IMR-90 (cell line): Measurements from ENCODE around the gene TBC1D3B. TPM values are rescaled to one million over a fixed set of nuclear protein-coding genes. Genes with fewer than 3 reads are reported as not detected.
"Not testable (repeated sequence)": the region's sequence is repeated elsewhere in the genome, so short reads cannot be mapped to it uniquely, and the experiment has no call there.

ENCODE experiments used
- ATAC-seq: fragments of 200-7000 bp; cut with Tn5 transposase; 2 replicates; pipeline ENCODE4 v1.9.1; 2020; ENCODE audit warnings: low read depth, mild to moderate bottlenecking, moderate library complexity
- BruUV-seq: library from RNA; stranded (reverse); fragments of 400-500 nt; replicated peaks from 2 replicates; lab custom pipeline; 2021; lab: Mats Ljungman, UMichigan
- CTCF ChIA-PET: fragments of 300-600 bp; formaldehyde crosslinking; extraction: SDS; loops from one replicate; lab custom pipeline; 2021; ENCODE audit warnings: antibody characterized with exemption; lab: Yijun Ruan, JAX
- POLR2A ChIA-PET: fragments of 300-600 bp; sonication (Branson Sonifier 250); formaldehyde crosslinking; loops from one replicate; lab custom pipeline; 2022; ENCODE audit warnings: antibody characterized with exemption; ENCODE audit not compliant: unreplicated experiment; lab: Charles Lee
- DNase-seq: peaks from one replicate; pipeline ENCODE4 v3.0.0; 2013
- H2AFZ ChIP-seq: replicated peaks from 2 replicates; pipeline ENCODE3; 2013; ENCODE audit warnings: low read length, mild to moderate bottlenecking; ENCODE audit not compliant: poor library complexity
- H2AK5ac ChIP-seq: 2 replicates; pipeline ENCODE4 v1.6.1; 2013; ENCODE audit warnings: low read depth, low read length, inconsistent platforms
- H2AK9ac ChIP-seq: replicated peaks from 2 replicates; pipeline ENCODE3; 2013; ENCODE audit warnings: mild to moderate bottlenecking, low read depth, low read length, moderate library complexity; ENCODE audit not compliant: poor library complexity
- H2BK120ac ChIP-seq: 2 replicates; pipeline ENCODE4 v1.6.1; 2013; ENCODE audit warnings: low read depth, low read length, inconsistent platforms
- H2BK15ac ChIP-seq: 3 replicates; pipeline ENCODE4 v1.6.1; 2013; ENCODE audit warnings: low read depth, low read length, inconsistent platforms
- H2BK20ac ChIP-seq: 2 replicates; pipeline ENCODE4 v1.6.1; 2013; ENCODE audit warnings: low read depth, mild to moderate bottlenecking, inconsistent platforms, low read length, moderate library complexity
- H2BK5ac ChIP-seq: 2 replicates; pipeline ENCODE4 v1.6.1; 2013; ENCODE audit warnings: mild to moderate bottlenecking, low read depth, low read length, inconsistent platforms; ENCODE audit not compliant: poor library complexity, severe bottlenecking
- H3K14ac ChIP-seq: replicated peaks from 2 replicates; pipeline ENCODE4 v1.6.1; 2013; ENCODE audit warnings: low read depth, low read length, inconsistent platforms
- H3K18ac ChIP-seq: 2 replicates; pipeline ENCODE4 v1.6.1; 2013; ENCODE audit warnings: low read depth, low read length, control low read depth
- H3K23ac ChIP-seq: 2 replicates; pipeline ENCODE4 v1.6.1; 2013; ENCODE audit warnings: low read depth, low read length, inconsistent platforms
- H3K27ac ChIP-seq: 2 replicates; pipeline ENCODE4 v1.5.1; 2013; ENCODE audit warnings: mild to moderate bottlenecking, control low read depth, low read length; ENCODE audit not compliant: insufficient read depth
- H3K27me3 ChIP-seq: 2 replicates; pipeline ENCODE4 v1.6.1; 2013; ENCODE audit warnings: low read length; ENCODE audit not compliant: control insufficient read depth, insufficient read depth
- H3K36me3 ChIP-seq: 2 replicates; pipeline ENCODE4 v1.6.1; 2013; ENCODE audit warnings: low read length, mixed read lengths; ENCODE audit not compliant: control insufficient read depth, insufficient read depth
- H3K4ac ChIP-seq: 2 replicates; pipeline ENCODE4 v1.6.1; 2013; ENCODE audit warnings: low read depth, low read length, inconsistent platforms
- H3K4me1 ChIP-seq: 2 replicates; pipeline ENCODE4 v1.6.1; 2013; ENCODE audit warnings: low read length, mixed read lengths; ENCODE audit not compliant: control insufficient read depth, insufficient read depth
- H3K4me2 ChIP-seq: 2 replicates; pipeline ENCODE4 v1.6.1; 2013; ENCODE audit warnings: low read depth, mild to moderate bottlenecking, control low read depth, low read length, moderate library complexity
- H3K4me3 ChIP-seq: 2 replicates; pipeline ENCODE4 v1.5.1; 2013; ENCODE audit warnings: low read depth, mild to moderate bottlenecking, control low read depth, low read length, moderate library complexity; ENCODE audit not compliant: insufficient read depth
- H3K56ac ChIP-seq: 2 replicates; pipeline ENCODE4 v1.6.1; 2013; ENCODE audit warnings: low read length, inconsistent platforms; ENCODE audit not compliant: insufficient read depth; ENCODE audit errors: extremely low read depth
- H3K79me1 ChIP-seq, 2 experiments: 2 replicates each; pipeline ENCODE4 v1.6.1; 2013; ENCODE audit warnings: low read length in 2 of 2, inconsistent platforms in 1 of 2, low read depth in 1 of 2
- H3K9ac ChIP-seq: 2 replicates; pipeline ENCODE4 v1.6.1; 2013; ENCODE audit warnings: low read depth, low read length, control low read depth
- H3K9me1 ChIP-seq: 2 replicates; pipeline ENCODE4 v1.6.1; 2013; ENCODE audit warnings: low read length, inconsistent platforms; ENCODE audit not compliant: insufficient read depth
- H3K9me3 ChIP-seq: 2 replicates; pipeline ENCODE4 v1.6.1; 2013; ENCODE audit warnings: low read length; ENCODE audit not compliant: control insufficient read depth, insufficient read depth
- H4K20me1 ChIP-seq: 2 replicates; pipeline ENCODE4 v1.6.1; 2013; ENCODE audit warnings: low read length, inconsistent platforms; ENCODE audit not compliant: insufficient read depth
- H4K5ac ChIP-seq: 2 replicates; pipeline ENCODE4 v1.6.1; 2013; ENCODE audit warnings: mild to moderate bottlenecking, low read depth, low read length, control low read depth
- H4K8ac ChIP-seq, 2 experiments: 2 replicates each; pipeline ENCODE4 v1.6.1; 2013; ENCODE audit warnings: low read depth in 2 of 2, low read length in 2 of 2, control low read depth in 1 of 2, inconsistent platforms in 1 of 2
- H4K91ac ChIP-seq: 2 replicates; pipeline ENCODE4 v1.6.1; 2013; ENCODE audit warnings: low read depth, low read length, inconsistent platforms; ENCODE audit not compliant: insufficient read depth
- CEBPB ChIP-seq: IDR thresholded peaks from 2 replicates; pipeline ENCODE4 v1.6.1; 2012; ENCODE audit warnings: low read depth, low read length, improper control_type of control experiment
- MAFK ChIP-seq: IDR thresholded peaks from 2 replicates; pipeline ENCODE4 v1.6.1; 2012; ENCODE audit warnings: low read depth, low read length, improper control_type of control experiment
- NFE2L2 ChIP-seq: fragments of 150-350 bp; IDR thresholded peaks from 2 replicates; pipeline ENCODE4 v1.6.1; 2016; ENCODE audit warnings: low read depth, mild to moderate bottlenecking, low read length
- WGBS, 2 experiments: methylation state at CpG; one replicate each; pipeline versions ENCODE4 v1.1.5 to v1.1.7; 2013; ENCODE audit warnings: missing lambda C conversion rate in 2 of 2; ENCODE audit not compliant: insufficient read length in 1 of 2; ENCODE audit errors: extremely low coverage in 2 of 2; 5-methylcytosine and 5-hydroxymethylcytosine counted together
- dilution Hi-C: fragments of 300-500 bp; cut with HindIII; formaldehyde crosslinking; loops from one replicate; pipeline ENCODE4 v1.14.3; 2018; ENCODE audit warnings: low sequenced_read_pairs; ENCODE audit not compliant: unreplicated experiment
- in situ Hi-C: fragments of 300-500 bp; cut with MboI; formaldehyde crosslinking; loops from 3 replicates; pipeline ENCODE4 v1.14.3; 2019; ENCODE audit warnings: low sequenced_read_pairs, inconsistent platforms, mixed read lengths
- intact Hi-C: fragments of 100-400 bp; cut with micrococcal nuclease; formaldehyde crosslinking; loops from 2 replicates; pipeline ENCODE4 v1.10.0; 2022
- polyA plus RNA-seq, 3 experiments: library from polyadenylated mRNA; depleted of rRNA; stranded (reverse); fragments of >200 nt; gene quantifications; 2 replicates each; pipeline ENCODE4 v1.2.3, GENCODE V29; 2012; ENCODE audit warnings: low replicate concordance in 1 of 3
- total RNA-seq: library from RNA; depleted of rRNA; stranded (reverse); fragments of >200 nt; gene quantifications from 2 replicates; pipeline ENCODE4 v1.2.3, GENCODE V29; 2012
- TF ChIP-seq, protein P1 (sequence below): fragments of 150-350 bp; IDR thresholded peaks from 2 replicates; pipeline ENCODE4 v1.6.1; 2017; ENCODE audit warnings: mild to moderate bottlenecking, antibody characterized with exemption, low read length, low read depth

The TBC1D3B gene
- total and polyA plus RNA-seq, 2 of the 4 experiments (the other 2 are of a cell fraction), result 0.94 TPM; not detected in 1

DNA sequence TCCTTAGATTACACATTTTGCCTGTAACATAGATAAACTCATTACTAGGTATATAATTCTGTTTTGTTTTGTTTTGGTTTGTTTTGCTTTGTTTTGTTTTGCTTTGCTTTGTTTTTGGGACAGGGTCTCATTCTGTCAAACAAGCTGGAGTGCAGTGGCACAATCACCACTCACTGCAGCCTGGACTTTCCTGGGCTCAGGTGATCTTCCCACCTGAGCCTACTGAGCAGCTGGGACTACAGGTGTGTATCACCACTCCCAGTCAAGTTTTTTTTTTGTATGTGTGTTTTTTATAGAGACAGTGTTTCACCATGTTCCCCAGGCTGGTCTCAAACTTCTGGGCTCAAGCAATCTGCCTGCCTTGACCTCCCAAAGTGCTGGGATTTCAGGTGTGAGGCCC is 33.1 kb upstream of the TBC1D3B start:
- Histone ChIP-seq H2BK15ac (no peak overlapping the region), H3K4me2 (no peak overlapping the region), H3K27me3 (peaks cover 3% of the 10 kb centered on the region), H3K4me3 (no peak overlapping the region), H3K27ac (no peak overlapping the region), H3K4me1 (no peaks in the 10 kb centered on the region), H3K14ac (no peak overlapping the region), H4K91ac (no peak overlapping the region), H3K9me1 (no peaks in the 10 kb centered on the region), H3K23ac (no peak overlapping the region), H2BK5ac (no peak overlapping the region), H2BK120ac (no peak overlapping the region), H3K9ac (no peak overlapping the region), H4K5ac (no peak overlapping the region), H3K56ac (no peak overlapping the region), H4K8ac (no peak overlapping the region), H3K18ac (no peak overlapping the region), H2AK5ac (no peak overlapping the region), H4K20me1 (no peaks in the 10 kb centered on the region), H3K79me1 (no peaks in the 10 kb centered on the region), H3K4ac (no peak overlapping the region), H2AK9ac (no peak overlapping the region), H3K9me3 (no peaks in the 10 kb centered on the region), H2BK20ac (no peak overlapping the region), H3K36me3 (no peaks in the 10 kb centered on the region), H2AFZ (no peak overlapping the region)
- in situ Hi-C loops (loop anchor here (25.0 kb wide), 1 partner anchor 253 kb away; no protein-coding TSS in a partner anchor), intact Hi-C loops (no loop called here), dilution Hi-C loops (no loop called here)
- BruUV-seq, result no TSS peak
- TF ChIP-seq MAFK, result no peak
- TF ChIP-seq, protein P1, sequence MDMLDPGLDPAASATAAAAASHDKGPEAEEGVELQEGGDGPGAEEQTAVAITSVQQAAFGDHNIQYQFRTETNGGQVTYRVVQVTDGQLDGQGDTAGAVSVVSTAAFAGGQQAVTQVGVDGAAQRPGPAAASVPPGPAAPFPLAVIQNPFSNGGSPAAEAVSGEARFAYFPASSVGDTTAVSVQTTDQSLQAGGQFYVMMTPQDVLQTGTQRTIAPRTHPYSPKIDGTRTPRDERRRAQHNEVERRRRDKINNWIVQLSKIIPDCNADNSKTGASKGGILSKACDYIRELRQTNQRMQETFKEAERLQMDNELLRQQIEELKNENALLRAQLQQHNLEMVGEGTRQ, result no peak
- no peak for TF ChIP-seq NFE2L2
- no peak for TF ChIP-seq CEBPB
- no peak for DNase-seq
- POLR2A ChIA-PET, result no interaction called here
- CTCF ChIA-PET, result no interaction called here
- no peak for ATAC-seq

DNA sequence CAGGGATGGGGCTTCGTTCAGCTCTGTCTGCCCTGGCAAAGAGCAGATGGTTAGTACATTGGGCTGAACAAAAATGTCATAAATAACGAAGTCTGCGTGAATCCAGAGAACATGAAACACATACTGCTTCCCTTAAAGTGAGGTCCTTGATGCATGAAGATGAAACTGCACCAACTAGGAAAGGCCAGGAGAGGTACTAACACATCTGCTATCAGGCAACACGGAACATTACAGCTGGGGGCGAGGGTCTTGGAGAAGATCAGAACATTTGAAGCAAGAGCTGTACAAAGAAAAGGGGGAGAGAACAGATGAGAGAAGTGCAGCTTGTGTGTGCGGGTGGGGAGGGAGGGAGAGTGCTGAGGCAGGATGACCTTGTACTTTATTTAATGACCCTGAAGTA is 30.9 kb upstream of the TBC1D3B start:
- H3K4ac ChIP-seq, H4K20me1 ChIP-seq, dilution Hi-C loops, H3K9ac ChIP-seq, DNase-seq, H3K9me3 ChIP-seq, H4K91ac ChIP-seq, H2BK5ac ChIP-seq, H2AK9ac ChIP-seq, H2BK20ac ChIP-seq, H2AK5ac ChIP-seq, H2BK15ac ChIP-seq, H3K4me2 ChIP-seq, H3K4me1 ChIP-seq, H3K14ac ChIP-seq, H3K36me3 ChIP-seq, H3K79me1 ChIP-seq, H2BK120ac ChIP-seq, POLR2A ChIA-PET, H4K8ac ChIP-seq, CTCF ChIA-PET, H3K27ac ChIP-seq, H3K4me3 ChIP-seq, H3K56ac ChIP-seq, H4K5ac ChIP-seq, H2AFZ ChIP-seq, H3K18ac ChIP-seq, H3K27me3 ChIP-seq, intact Hi-C loops, ATAC-seq, H3K23ac ChIP-seq, H3K9me1 ChIP-seq, BruUV-seq: not testable (repeated sequence)
- in situ Hi-C loops, result loop anchor here (25.0 kb wide), 1 partner anchor 255 kb away; no protein-coding TSS in a partner anchor
- 45% methylated on average over 4 of the region's 6 CpGs; no CpG with 5 or more reads in 1 of the 2 experiments for WGBS, 2 experiments
